HepG2 (cell line): Measurements from ENCODE around the gene PRELID2. TPM values are rescaled to one million over a fixed set of nuclear protein-coding genes. Genes with fewer than 3 reads are reported as not detected.

Source experiments
- ATAC-seq: fragments of 200-7000 bp; cut with Tn5 transposase; 3 replicates; pipeline ENCODE4 v1.9.1; 2020; ENCODE audit warnings: mild to moderate bottlenecking, moderate library complexity
- BruUV-seq: library from RNA; stranded (reverse); fragments of 400-500 nt; replicated peaks from 2 replicates; lab custom pipeline; 2021; lab: Mats Ljungman, UMichigan
- CTCF ChIA-PET: fragments of 300-600 bp; formaldehyde crosslinking; extraction: SDS; loops from one replicate; lab custom pipeline; 2021; ENCODE audit warnings: low total read pairs, inconsistent platforms, low intra/inter-chr PET ratio; lab: Yijun Ruan, JAX
- POLR2A ChIA-PET: fragments of 350-600 bp; sonication (Branson Sonifier 250); formaldehyde crosslinking; loops from one replicate; lab custom pipeline; 2020; ENCODE audit warnings: antibody characterized with exemption, inconsistent platforms; lab: Yijun Ruan, JAX
- DNase-seq: peaks from one replicate; pipeline ENCODE4 v3.0.0-alpha.2; 2015; ENCODE audit warnings: low spot score
- FAIRE-seq: peaks from 3 replicates; lab custom pipeline; 2011; peaks lifted over from hg19 to GRCh38; lab: Jason Lieb, UNC
- H2AFZ ChIP-seq: one replicate; pipeline ENCODE4 v1.6.1; 2011; ENCODE audit warnings: low read length, inconsistent platforms
- H3K27ac ChIP-seq: fragments of 300-600 bp; 3 replicates; pipeline ENCODE4 v1.8.0; 2011; ENCODE audit warnings: mixed run types, mild to moderate bottlenecking, mixed read lengths, low read length, inconsistent platforms; ENCODE audit not compliant: insufficient read depth; ENCODE audit errors: extremely low read length
- H3K27me3 ChIP-seq, 2 experiments: fragments of 200-600 bp in 1 of 2; 2 replicates in 1 of 2; 3 replicates in 1 of 2; pipeline versions ENCODE4 v1.6.0 to v1.8.0; 2011; ENCODE audit warnings: low read length in 2 of 2, mild to moderate bottlenecking in 2 of 2, moderate library complexity in 2 of 2, inconsistent platforms in 1 of 2; ENCODE audit not compliant: insufficient read depth in 2 of 2, control insufficient read depth in 1 of 2
- H3K36me3 ChIP-seq, 2 experiments: fragments of 200-600 bp in 1 of 2; replicated peaks in 1 of 2; 2 replicates in 1 of 2; 3 replicates in 1 of 2; pipeline versions ENCODE4 v1.5.1 to v1.8.0; 2011; ENCODE audit warnings: low read length in 2 of 2, inconsistent platforms in 1 of 2; ENCODE audit not compliant: insufficient read depth in 2 of 2, control insufficient read depth in 1 of 2
- H3K4me1 ChIP-seq: 2 replicates; pipeline ENCODE4 v1.5.1; 2012; ENCODE audit warnings: low read length, inconsistent platforms; ENCODE audit not compliant: insufficient read depth
- H3K4me2 ChIP-seq: 2 replicates; pipeline ENCODE4 v1.6.0; 2011; ENCODE audit warnings: low read depth, low read length, inconsistent platforms
- H3K4me3 ChIP-seq, 3 experiments: fragments of 200-600 bp in 1 of 3; sonication (generic), shearing (Covaris generic) in 1 of 3; replicated peaks in 1 of 3; 2 replicates each; pipeline ENCODE4 v1.5.1; 2011 to 2016; ENCODE audit warnings: low read length in 3 of 3, inconsistent platforms in 2 of 3, low read depth in 2 of 3, mild to moderate bottlenecking in 2 of 3, control low read depth in 1 of 3, mixed read lengths in 1 of 3; ENCODE audit not compliant: insufficient read depth in 1 of 3
- H3K79me2 ChIP-seq: one replicate; pipeline ENCODE4 v1.6.1; 2011; ENCODE audit warnings: low read length, inconsistent platforms; ENCODE audit not compliant: insufficient read depth
- H3K9ac ChIP-seq: 2 replicates; pipeline ENCODE4 v1.6.0; 2011; ENCODE audit warnings: mild to moderate bottlenecking, low read depth, low read length, inconsistent platforms; ENCODE audit not compliant: insufficient read depth
- H3K9me3 ChIP-seq: 2 replicates; pipeline ENCODE4 v1.5.1; 2012; ENCODE audit warnings: mild to moderate bottlenecking, low read length
- H4K20me1 ChIP-seq: 2 replicates; pipeline ENCODE4 v1.6.0; 2011; ENCODE audit warnings: inconsistent platforms, mild to moderate bottlenecking, low read length, moderate library complexity; ENCODE audit not compliant: insufficient read depth
- DDIT3 ChIP-seq: sonication (generic); formaldehyde crosslinking; IDR thresholded peaks from 2 replicates; pipeline ENCODE4 v1.4.0; 2020; ENCODE audit warnings: mild to moderate bottlenecking, missing genetic modification reagents
- DNMT3B ChIP-seq: conservative IDR thresholded peaks from 2 replicates; pipeline ENCODE4 v1.6.1; 2016; ENCODE audit warnings: missing biosample characterization, control low read depth
- ETS1 ChIP-seq: sonication (generic); formaldehyde crosslinking; IDR thresholded peaks from 2 replicates; pipeline ENCODE4 v1.4.0; 2020; ENCODE audit warnings: missing genetic modification reagents
- FOXP1 ChIP-seq, 2 experiments: fragments of 450-650 bp in 1 of 2; IDR thresholded peaks; 2 replicates each; pipeline ENCODE4 v1.6.1; 2017 to 2018; ENCODE audit warnings: antibody characterized with exemption in 1 of 2
- HOXD1 ChIP-seq: sonication (generic); formaldehyde crosslinking; IDR thresholded peaks from 2 replicates; pipeline ENCODE4 v1.5.0; 2020; ENCODE audit warnings: missing genetic modification reagents
- RFX3 ChIP-seq: IDR thresholded peaks from 2 replicates; pipeline ENCODE4 v1.6.1; 2016; ENCODE audit warnings: missing biosample characterization, missing genetic modification reagents
- SOX13 ChIP-seq, 3 experiments: fragments of 450-650 bp in 1 of 3; sonication (generic) in 1 of 3; formaldehyde crosslinking in 1 of 3; IDR thresholded peaks in 2 of 3; conservative IDR thresholded peaks in 1 of 3; 2 replicates each; pipeline versions ENCODE4 v1.5.0 to v1.6.1; 2016 to 2020; ENCODE audit warnings: antibody characterized with exemption in 1 of 3, mild to moderate bottlenecking in 1 of 3, missing compliant biosample characterization in 1 of 3, missing genetic modification reagents in 1 of 3, moderate library complexity in 1 of 3
- TEF ChIP-seq: sonication (generic); formaldehyde crosslinking; IDR thresholded peaks from 2 replicates; pipeline ENCODE4 v1.5.0; 2020; ENCODE audit warnings: missing genetic modification reagents
- TRIM24 ChIP-seq: sonication (generic); formaldehyde crosslinking; IDR thresholded peaks from 2 replicates; pipeline ENCODE4 v1.8.0; 2022; ENCODE audit warnings: mild to moderate bottlenecking, missing genetic modification reagents
- ZBTB1 ChIP-seq: sonication (generic); formaldehyde crosslinking; IDR thresholded peaks from 2 replicates; pipeline ENCODE4 v1.4.0; 2020; ENCODE audit warnings: missing genetic modification reagents, borderline replicate concordance
- ZNF343 ChIP-seq: sonication (generic); formaldehyde crosslinking; IDR thresholded peaks from 2 replicates; pipeline ENCODE4 v1.4.0; 2020; ENCODE audit warnings: mild to moderate bottlenecking, missing genetic modification reagents
- ZNF432 ChIP-seq: sonication (generic); formaldehyde crosslinking; IDR thresholded peaks from 2 replicates; pipeline ENCODE4 v1.5.0; 2020; ENCODE audit warnings: missing genetic modification reagents, mild to moderate bottlenecking, borderline replicate concordance
- ZNF619 ChIP-seq: sonication (generic); formaldehyde crosslinking; IDR thresholded peaks from 2 replicates; pipeline ENCODE4 v1.4.0; 2020; ENCODE audit warnings: mild to moderate bottlenecking, missing genetic modification reagents
- ZNF670 ChIP-seq: sonication (generic); formaldehyde crosslinking; IDR thresholded peaks from 2 replicates; pipeline ENCODE4 v1.8.0; 2022; ENCODE audit warnings: mild to moderate bottlenecking, missing genetic modification reagents, borderline replicate concordance
- ZNF691 ChIP-seq: sonication (generic); formaldehyde crosslinking; IDR thresholded peaks from 2 replicates; pipeline ENCODE4 v1.4.0; 2020; ENCODE audit warnings: missing genetic modification reagents, low read depth, mild to moderate bottlenecking, borderline replicate concordance
- ZNF7 ChIP-seq: IDR thresholded peaks from 2 replicates; pipeline ENCODE4 v1.6.1; 2016; ENCODE audit warnings: missing biosample characterization, missing genetic modification reagents
- WGBS: methylation state at CpG from one replicate; pipeline ENCODE4 v1.1.6; 2017; ENCODE audit warnings: low lambda C conversion rate; 5-methylcytosine and 5-hydroxymethylcytosine counted together
- in situ Hi-C: cut with HindIII; loops from 2 replicates; pipeline ENCODE4 v1.10.0; 2017; ENCODE audit warnings: low pct_unique_long_range_greater_than_20kb; ENCODE audit not compliant: extremely low pct_ligation_motif_present
- intact Hi-C: fragments of 100-400 bp; cut with micrococcal nuclease; formaldehyde crosslinking; loops from one replicate; pipeline ENCODE4 v1.10.0; 2022; ENCODE audit not compliant: unreplicated experiment
- polyA plus RNA-seq, 8 experiments: library from polyadenylated mRNA; depleted of rRNA in 3 of 8; stranded (reverse) in 7 of 8; unstranded in 1 of 8; fragments of >200 nt; fragmentation: Illumina TruSeq in 4 of 8; extraction: Trizol in 4 of 8; gene quantifications; 2 replicates each; pipeline versions ENCODE4 v1.2.1 to v1.2.3, GENCODE V29; 2011 to 2016; ENCODE audit warnings: low read depth in 4 of 8, missing spikeins in 1 of 8, mixed read lengths in 1 of 8; ENCODE audit not compliant: insufficient read depth in 1 of 8
- total RNA-seq, 5 experiments: library from RNA; depleted of rRNA; stranded (reverse); fragments of >200 nt; fragmentation: Illumina TruSeq; extraction: Trizol; gene quantifications; 2 replicates each; pipeline ENCODE4 v1.2.3, GENCODE V29; 2016; ENCODE audit warnings: low read depth in 1 of 5
- TF ChIP-seq, protein P1 (sequence below): sonication (generic); formaldehyde crosslinking; IDR thresholded peaks from 2 replicates; pipeline ENCODE4 v1.8.1; 2023; ENCODE audit warnings: mild to moderate bottlenecking, missing genetic modification reagents
- TF ChIP-seq, protein P2 (sequence below): IDR thresholded peaks from 2 replicates; pipeline ENCODE4 v1.6.1; 2012; ENCODE audit warnings: inconsistent platforms

PRELID2 gene
- total and polyA plus RNA-seq, 2 of the 13 experiments (the other 11 are each of a cell fraction or from before 2014, with no cell fraction given): 10.0 to 22.9 TPM

GRCh38 chr5:145803112-145804004 is 31.8 kb downstream of the PRELID2 start:
- ChIA-PET CTCF (no interaction called here), POLR2A (no interaction called here)
- peaks cover 2% of the 10 kb centered on the region in 2 experiments; a peak in 3 of 5 replicates for H3K36me3 ChIP-seq
- FAIRE-seq (no peak), DNase-seq (no peak)
- no peaks in the 10 kb centered on the region for H3K27me3 ChIP-seq
- H3K4me1 ChIP-seq: no peaks in the 10 kb centered on the region
- no TSS peak for BruUV-seq
- no peaks in the 10 kb centered on the region for H4K20me1 ChIP-seq
- in situ Hi-C loops (no loop called here), intact Hi-C loops (no loop called here)
- H3K9me3 ChIP-seq: no peaks in the 10 kb centered on the region
- H2AFZ ChIP-seq: no peak overlapping the region
- H3K9ac ChIP-seq: no peak overlapping the region
- no peak overlapping the region for H3K4me3 ChIP-seq
- TF ChIP-seq TEF (CRISPR knock-in tag) (no peak), DDIT3 (CRISPR knock-in tag) (no peak), DNMT3B (CRISPR knock-in tag) (no peak), ETS1 (CRISPR knock-in tag) (no peak), ZNF343 (CRISPR knock-in tag) (no peak), TRIM24 (CRISPR knock-in tag) (no peak), RFX3 (CRISPR knock-in tag) (no peak), SOX13 (IDR thresholded peaks at IDR 0.05) (no peak), SOX13 (CRISPR knock-in tag; conservative IDR thresholded peaks at IDR 0.05 in 1 of 2, IDR thresholded peaks at IDR 0.05 in 1 of 2) (no peak), ZNF670 (CRISPR knock-in tag) (no peak), ZNF691 (no peak), ZNF619 (CRISPR knock-in tag) (no peak), ZBTB1 (CRISPR knock-in tag) (no peak), HOXD1 (CRISPR knock-in tag) (no peak), ZNF432 (CRISPR knock-in tag) (no peak), ZNF7 (no peak), FOXP1 (IDR thresholded peaks at IDR 0.05) (no peak), FOXP1 (CRISPR knock-in tag; IDR thresholded peaks at IDR 0.05) (no peak)
- TF ChIP-seq, protein P1, sequence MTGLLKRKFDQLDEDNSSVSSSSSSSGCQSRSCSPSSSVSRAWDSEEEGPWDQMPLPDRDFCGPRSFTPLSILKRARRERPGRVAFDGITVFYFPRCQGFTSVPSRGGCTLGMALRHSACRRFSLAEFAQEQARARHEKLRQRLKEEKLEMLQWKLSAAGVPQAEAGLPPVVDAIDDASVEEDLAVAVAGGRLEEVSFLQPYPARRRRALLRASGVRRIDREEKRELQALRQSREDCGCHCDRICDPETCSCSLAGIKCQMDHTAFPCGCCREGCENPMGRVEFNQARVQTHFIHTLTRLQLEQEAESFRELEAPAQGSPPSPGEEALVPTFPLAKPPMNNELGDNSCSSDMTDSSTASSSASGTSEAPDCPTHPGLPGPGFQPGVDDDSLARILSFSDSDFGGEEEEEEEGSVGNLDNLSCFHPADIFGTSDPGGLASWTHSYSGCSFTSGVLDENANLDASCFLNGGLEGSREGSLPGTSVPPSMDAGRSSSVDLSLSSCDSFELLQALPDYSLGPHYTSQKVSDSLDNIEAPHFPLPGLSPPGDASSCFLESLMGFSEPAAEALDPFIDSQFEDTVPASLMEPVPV (CRISPR knock-in tag): no peak
- TF ChIP-seq, protein P2, sequence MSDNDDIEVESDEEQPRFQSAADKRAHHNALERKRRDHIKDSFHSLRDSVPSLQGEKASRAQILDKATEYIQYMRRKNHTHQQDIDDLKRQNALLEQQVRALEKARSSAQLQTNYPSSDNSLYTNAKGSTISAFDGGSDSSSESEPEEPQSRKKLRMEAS: no peak
- TF ChIP-seq, all 625 proteins: peak for 0
- no peak for ATAC-seq
- H3K4me2 ChIP-seq: no peak overlapping the region
- 91% methylated on average over 9 of the region's 9 CpGs for WGBS
- no peaks in the 10 kb centered on the region for H3K79me2 ChIP-seq
- no peak overlapping the region for H3K27ac ChIP-seq
